ENCODE data around the gene SPTBN2. TPM values are rescaled to one million over a fixed set of nuclear protein-coding genes. Genes with fewer than 3 reads are reported as not detected.

Gene SPTBN2
- total RNA-seq, 1 experiment from 2014 or later: 7.3 TPM

GRCh38 chr11:66747480-66747879, 18.5 kb upstream of the SPTBN2 start:
- intact Hi-C loops (cut with micrococcal nuclease; ENCODE audit: unreplicated experiment) (loop anchor here (10.0 kb wide), 1 partner anchor 53 kb away; no protein-coding TSS in a partner anchor), in situ Hi-C loops (cut with HindIII; ENCODE audit: low pct_unique_long_range_greater_than_20kb, low sequenced_read_pairs) (no loop called here)
- TF ChIP-seq, protein P1, sequence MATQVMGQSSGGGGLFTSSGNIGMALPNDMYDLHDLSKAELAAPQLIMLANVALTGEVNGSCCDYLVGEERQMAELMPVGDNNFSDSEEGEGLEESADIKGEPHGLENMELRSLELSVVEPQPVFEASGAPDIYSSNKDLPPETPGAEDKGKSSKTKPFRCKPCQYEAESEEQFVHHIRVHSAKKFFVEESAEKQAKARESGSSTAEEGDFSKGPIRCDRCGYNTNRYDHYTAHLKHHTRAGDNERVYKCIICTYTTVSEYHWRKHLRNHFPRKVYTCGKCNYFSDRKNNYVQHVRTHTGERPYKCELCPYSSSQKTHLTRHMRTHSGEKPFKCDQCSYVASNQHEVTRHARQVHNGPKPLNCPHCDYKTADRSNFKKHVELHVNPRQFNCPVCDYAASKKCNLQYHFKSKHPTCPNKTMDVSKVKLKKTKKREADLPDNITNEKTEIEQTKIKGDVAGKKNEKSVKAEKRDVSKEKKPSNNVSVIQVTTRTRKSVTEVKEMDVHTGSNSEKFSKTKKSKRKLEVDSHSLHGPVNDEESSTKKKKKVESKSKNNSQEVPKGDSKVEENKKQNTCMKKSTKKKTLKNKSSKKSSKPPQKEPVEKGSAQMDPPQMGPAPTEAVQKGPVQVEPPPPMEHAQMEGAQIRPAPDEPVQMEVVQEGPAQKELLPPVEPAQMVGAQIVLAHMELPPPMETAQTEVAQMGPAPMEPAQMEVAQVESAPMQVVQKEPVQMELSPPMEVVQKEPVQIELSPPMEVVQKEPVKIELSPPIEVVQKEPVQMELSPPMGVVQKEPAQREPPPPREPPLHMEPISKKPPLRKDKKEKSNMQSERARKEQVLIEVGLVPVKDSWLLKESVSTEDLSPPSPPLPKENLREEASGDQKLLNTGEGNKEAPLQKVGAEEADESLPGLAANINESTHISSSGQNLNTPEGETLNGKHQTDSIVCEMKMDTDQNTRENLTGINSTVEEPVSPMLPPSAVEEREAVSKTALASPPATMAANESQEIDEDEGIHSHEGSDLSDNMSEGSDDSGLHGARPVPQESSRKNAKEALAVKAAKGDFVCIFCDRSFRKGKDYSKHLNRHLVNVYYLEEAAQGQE (IDR thresholded peaks at IDR 0.05; ENCODE audit: insufficient read depth in 1 of 2, low read depth in 2 of 2, low read length in 1 of 2): no peak
- TF ChIP-seq TCF7L2 (IDR thresholded peaks at IDR 0.05; ENCODE audit: low read depth, low read length) (no peak), POLR2AphosphoS5 (IDR thresholded peaks at IDR 0.05; ENCODE audit: low read depth, low read length) (no peak), CTCF (IDR thresholded peaks at IDR 0.05) (no peak), SIN3A (IDR thresholded peaks at IDR 0.05; ENCODE audit: borderline replicate concordance, insufficient read depth, low read depth, low read length) (no peak)
- ATAC-seq (no peak), DNase-seq (ENCODE audit: low read depth, low spot score) (no peak)
- Histone ChIP-seq H3K27me3 (ENCODE audit: control insufficient read depth, insufficient read depth, low read length) (no peaks in the 10 kb centered on the region), H3K36me3 (ENCODE audit: control insufficient read depth, insufficient read depth, low read length) (no peaks in the 10 kb centered on the region), H3K9me3 (ENCODE audit: control insufficient read depth, insufficient read depth, low read depth, low read length) (no peaks in the 10 kb centered on the region), H3K4me3 (ENCODE audit: low read depth in 2 of 2, low read length in 2 of 2) (no peak overlapping the region), H3K27ac (ENCODE audit: low read length) (no peak overlapping the region), H3K4me1 (ENCODE audit: control insufficient read depth, insufficient read depth, low read length) (peaks cover 4% of the 10 kb centered on the region)
- ChIA-PET CTCF (no interaction called here), POLR2A (no interaction called here)
- BruUV-seq (replicated peaks): no TSS peak

DNA sequence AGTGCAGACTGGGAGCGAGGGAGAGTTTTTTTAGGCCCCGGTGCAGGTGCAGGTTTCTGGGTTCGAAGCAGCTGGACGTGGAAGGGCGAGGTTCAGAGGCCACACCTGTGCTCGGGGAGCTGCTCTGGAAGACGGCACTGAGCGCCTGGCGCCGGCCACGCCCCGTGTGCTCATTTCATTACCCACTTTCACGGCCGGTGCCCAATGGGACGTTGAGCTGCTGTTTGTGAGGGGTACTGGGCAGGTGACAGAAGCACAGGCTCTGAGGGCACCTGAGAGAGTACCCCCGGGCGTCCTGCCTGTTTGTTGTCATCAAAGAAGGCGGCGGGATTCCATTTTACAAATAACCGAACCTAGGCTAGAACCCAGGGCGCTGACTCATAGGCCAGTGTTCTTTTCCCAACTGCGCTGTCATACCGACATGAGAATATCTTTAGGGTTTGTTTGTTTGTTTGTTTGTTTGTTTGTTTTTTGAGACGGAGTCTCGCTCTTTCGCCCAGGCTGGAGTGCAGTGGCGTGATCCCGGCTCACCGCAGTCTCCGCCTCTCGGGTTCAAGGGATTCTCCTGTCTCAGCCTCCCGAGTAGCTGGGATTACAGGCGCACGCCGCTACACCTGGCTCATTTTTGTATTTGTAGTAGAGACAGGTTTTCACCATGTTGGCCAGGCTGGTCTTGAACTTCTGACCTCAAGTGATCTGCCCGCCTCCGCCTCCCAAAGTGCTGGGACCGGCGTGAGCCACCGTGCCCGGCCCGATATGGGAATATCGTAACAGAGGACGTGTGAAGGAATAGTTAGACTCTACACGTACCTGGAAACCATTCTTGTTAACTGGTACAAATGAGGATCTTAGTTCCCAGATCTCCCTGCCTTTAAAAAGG, 16.6 kb upstream of the SPTBN2 start:
- TF ChIP-seq CTCF (IDR thresholded peaks at IDR 0.05) (no peak), TCF7L2 (IDR thresholded peaks at IDR 0.05; ENCODE audit: low read depth, low read length) (peak; percentile 39; the same call in 1 of the 2 replicates)
- TF ChIP-seq, protein P1 (IDR thresholded peaks at IDR 0.05; ENCODE audit: insufficient read depth in 1 of 2, low read depth in 2 of 2, low read length in 1 of 2): no peak
- in situ Hi-C loops (cut with HindIII; ENCODE audit: low pct_unique_long_range_greater_than_20kb, low sequenced_read_pairs) (no loop called here), intact Hi-C loops (cut with micrococcal nuclease; ENCODE audit: unreplicated experiment) (loop anchor here (10.0 kb wide), 1 partner anchor 51 kb away; no protein-coding TSS in a partner anchor)
- Histone ChIP-seq H3K4me1 (ENCODE audit: control insufficient read depth, insufficient read depth, low read length) (peaks cover 4% of the 10 kb centered on the region), H3K36me3 (ENCODE audit: control insufficient read depth, insufficient read depth, low read length) (no peaks in the 10 kb centered on the region), H3K27ac (ENCODE audit: low read length) (peak overlapping the region; percentile 87), H3K9me3 (ENCODE audit: control insufficient read depth, insufficient read depth, low read depth, low read length) (no peaks in the 10 kb centered on the region), H3K4me3 (ENCODE audit: low read depth in 2 of 2, low read length in 2 of 2) (peak overlapping the region; percentile 83 to 85), H3K27me3 (ENCODE audit: control insufficient read depth, insufficient read depth, low read length) (no peaks in the 10 kb centered on the region)
- BruUV-seq (replicated peaks): no TSS peak
- DNase-seq (ENCODE audit: low read depth, low spot score) (no peak), ATAC-seq (peak; percentile 81)
- CTCF ChIA-PET: interaction anchor here (0.5 kb wide), 1 partner anchor 1676 kb away, joined by 3 read pairs; no protein-coding TSS in a partner anchor
- POLR2A ChIA-PET: interaction anchor here (0.5 to 0.7 kb wide), 2 partner anchors 35 to 130 kb away, joined by 3 to 5 read pairs; no protein-coding TSS in a partner anchor
